Measurements from ENCODE around the gene ITPKC. TPM values are rescaled to one million over a fixed set of nuclear protein-coding genes. Genes with fewer than 3 reads are reported as not detected.

The ITPKC gene
- total and polyA plus RNA-seq, 2 experiments from 2014 or later: 5.3 to 12.6 TPM

GRCh38 chr19:40723661-40724254 is 6.8 kb downstream of the ITPKC start:
- H3K36me3 ChIP-seq (ENCODE audit: insufficient read depth): 0 out of 2 replicates have a peak, but pooled peaks cover 5% of the 10 kb centered on the region
- H2AFZ ChIP-seq: no peak overlapping the region
- no peak for ATAC-seq
- peaks cover 8% of the 10 kb centered on the region for H3K4me1 ChIP-seq (ENCODE audit: insufficient read depth)
- peaks cover 19% of the 10 kb centered on the region for H3K79me2 ChIP-seq (replicated peaks; ENCODE audit: insufficient read depth)
- 0 out of 2 replicates have a peak, but pooled peaks cover 2% of the 10 kb centered on the region for H3F3A ChIP-seq (replicated peaks; ENCODE audit: low read depth)
- Mint-ChIP-seq H3K36me3 (ENCODE audit: low read depth) (peaks cover 39% of the 10 kb centered on the region), H3K9me3 (no peaks in the 10 kb centered on the region), H3K27me3 (ENCODE audit: insufficient read depth, low read depth, poor library complexity) (peaks cover 4% of the 10 kb centered on the region), H3K27ac (no peak overlapping the region), H3K4me1 (peaks cover 8% of the 10 kb centered on the region), H3K4me3 (no peak overlapping the region)
- no peak overlapping the region for H3K4me3 ChIP-seq
- no peaks in the 10 kb centered on the region for H3K27me3 ChIP-seq (ENCODE audit: insufficient read depth)
- H3K4me2 ChIP-seq: no peak overlapping the region
- no peak overlapping the region for H3K27ac ChIP-seq (ENCODE audit: low read depth)
- DNase-seq (ENCODE audit: low spot score): no peak
- H3K9me2 ChIP-seq (ENCODE audit: insufficient read depth): no peaks in the 10 kb centered on the region
- no peak for TF ChIP-seq CREB1 (CRISPR knock-in tag; IDR thresholded peaks at IDR 0.05; ENCODE audit: low read depth)
- no peak for TF ChIP-seq STAT1 (IDR thresholded peaks at IDR 0.05; ENCODE audit: unreplicated experiment)
- no peak for TF ChIP-seq POLR2AphosphoS5 (IDR thresholded peaks at IDR 0.05; ENCODE audit: low read depth)
- no peak for TF ChIP-seq EZH2 (IDR thresholded peaks at IDR 0.05; ENCODE audit: low read depth, unreplicated experiment)
- TF ChIP-seq, protein P1, sequence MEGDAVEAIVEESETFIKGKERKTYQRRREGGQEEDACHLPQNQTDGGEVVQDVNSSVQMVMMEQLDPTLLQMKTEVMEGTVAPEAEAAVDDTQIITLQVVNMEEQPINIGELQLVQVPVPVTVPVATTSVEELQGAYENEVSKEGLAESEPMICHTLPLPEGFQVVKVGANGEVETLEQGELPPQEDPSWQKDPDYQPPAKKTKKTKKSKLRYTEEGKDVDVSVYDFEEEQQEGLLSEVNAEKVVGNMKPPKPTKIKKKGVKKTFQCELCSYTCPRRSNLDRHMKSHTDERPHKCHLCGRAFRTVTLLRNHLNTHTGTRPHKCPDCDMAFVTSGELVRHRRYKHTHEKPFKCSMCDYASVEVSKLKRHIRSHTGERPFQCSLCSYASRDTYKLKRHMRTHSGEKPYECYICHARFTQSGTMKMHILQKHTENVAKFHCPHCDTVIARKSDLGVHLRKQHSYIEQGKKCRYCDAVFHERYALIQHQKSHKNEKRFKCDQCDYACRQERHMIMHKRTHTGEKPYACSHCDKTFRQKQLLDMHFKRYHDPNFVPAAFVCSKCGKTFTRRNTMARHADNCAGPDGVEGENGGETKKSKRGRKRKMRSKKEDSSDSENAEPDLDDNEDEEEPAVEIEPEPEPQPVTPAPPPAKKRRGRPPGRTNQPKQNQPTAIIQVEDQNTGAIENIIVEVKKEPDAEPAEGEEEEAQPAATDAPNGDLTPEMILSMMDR (conservative IDR thresholded peaks at IDR 0.05; ENCODE audit: low read depth in 2 of 2): no peak
- TF ChIP-seq NANOG (IDR thresholded peaks at IDR 0.05; ENCODE audit: borderline replicate concordance): no peak
- TF ChIP-seq, protein P2, sequence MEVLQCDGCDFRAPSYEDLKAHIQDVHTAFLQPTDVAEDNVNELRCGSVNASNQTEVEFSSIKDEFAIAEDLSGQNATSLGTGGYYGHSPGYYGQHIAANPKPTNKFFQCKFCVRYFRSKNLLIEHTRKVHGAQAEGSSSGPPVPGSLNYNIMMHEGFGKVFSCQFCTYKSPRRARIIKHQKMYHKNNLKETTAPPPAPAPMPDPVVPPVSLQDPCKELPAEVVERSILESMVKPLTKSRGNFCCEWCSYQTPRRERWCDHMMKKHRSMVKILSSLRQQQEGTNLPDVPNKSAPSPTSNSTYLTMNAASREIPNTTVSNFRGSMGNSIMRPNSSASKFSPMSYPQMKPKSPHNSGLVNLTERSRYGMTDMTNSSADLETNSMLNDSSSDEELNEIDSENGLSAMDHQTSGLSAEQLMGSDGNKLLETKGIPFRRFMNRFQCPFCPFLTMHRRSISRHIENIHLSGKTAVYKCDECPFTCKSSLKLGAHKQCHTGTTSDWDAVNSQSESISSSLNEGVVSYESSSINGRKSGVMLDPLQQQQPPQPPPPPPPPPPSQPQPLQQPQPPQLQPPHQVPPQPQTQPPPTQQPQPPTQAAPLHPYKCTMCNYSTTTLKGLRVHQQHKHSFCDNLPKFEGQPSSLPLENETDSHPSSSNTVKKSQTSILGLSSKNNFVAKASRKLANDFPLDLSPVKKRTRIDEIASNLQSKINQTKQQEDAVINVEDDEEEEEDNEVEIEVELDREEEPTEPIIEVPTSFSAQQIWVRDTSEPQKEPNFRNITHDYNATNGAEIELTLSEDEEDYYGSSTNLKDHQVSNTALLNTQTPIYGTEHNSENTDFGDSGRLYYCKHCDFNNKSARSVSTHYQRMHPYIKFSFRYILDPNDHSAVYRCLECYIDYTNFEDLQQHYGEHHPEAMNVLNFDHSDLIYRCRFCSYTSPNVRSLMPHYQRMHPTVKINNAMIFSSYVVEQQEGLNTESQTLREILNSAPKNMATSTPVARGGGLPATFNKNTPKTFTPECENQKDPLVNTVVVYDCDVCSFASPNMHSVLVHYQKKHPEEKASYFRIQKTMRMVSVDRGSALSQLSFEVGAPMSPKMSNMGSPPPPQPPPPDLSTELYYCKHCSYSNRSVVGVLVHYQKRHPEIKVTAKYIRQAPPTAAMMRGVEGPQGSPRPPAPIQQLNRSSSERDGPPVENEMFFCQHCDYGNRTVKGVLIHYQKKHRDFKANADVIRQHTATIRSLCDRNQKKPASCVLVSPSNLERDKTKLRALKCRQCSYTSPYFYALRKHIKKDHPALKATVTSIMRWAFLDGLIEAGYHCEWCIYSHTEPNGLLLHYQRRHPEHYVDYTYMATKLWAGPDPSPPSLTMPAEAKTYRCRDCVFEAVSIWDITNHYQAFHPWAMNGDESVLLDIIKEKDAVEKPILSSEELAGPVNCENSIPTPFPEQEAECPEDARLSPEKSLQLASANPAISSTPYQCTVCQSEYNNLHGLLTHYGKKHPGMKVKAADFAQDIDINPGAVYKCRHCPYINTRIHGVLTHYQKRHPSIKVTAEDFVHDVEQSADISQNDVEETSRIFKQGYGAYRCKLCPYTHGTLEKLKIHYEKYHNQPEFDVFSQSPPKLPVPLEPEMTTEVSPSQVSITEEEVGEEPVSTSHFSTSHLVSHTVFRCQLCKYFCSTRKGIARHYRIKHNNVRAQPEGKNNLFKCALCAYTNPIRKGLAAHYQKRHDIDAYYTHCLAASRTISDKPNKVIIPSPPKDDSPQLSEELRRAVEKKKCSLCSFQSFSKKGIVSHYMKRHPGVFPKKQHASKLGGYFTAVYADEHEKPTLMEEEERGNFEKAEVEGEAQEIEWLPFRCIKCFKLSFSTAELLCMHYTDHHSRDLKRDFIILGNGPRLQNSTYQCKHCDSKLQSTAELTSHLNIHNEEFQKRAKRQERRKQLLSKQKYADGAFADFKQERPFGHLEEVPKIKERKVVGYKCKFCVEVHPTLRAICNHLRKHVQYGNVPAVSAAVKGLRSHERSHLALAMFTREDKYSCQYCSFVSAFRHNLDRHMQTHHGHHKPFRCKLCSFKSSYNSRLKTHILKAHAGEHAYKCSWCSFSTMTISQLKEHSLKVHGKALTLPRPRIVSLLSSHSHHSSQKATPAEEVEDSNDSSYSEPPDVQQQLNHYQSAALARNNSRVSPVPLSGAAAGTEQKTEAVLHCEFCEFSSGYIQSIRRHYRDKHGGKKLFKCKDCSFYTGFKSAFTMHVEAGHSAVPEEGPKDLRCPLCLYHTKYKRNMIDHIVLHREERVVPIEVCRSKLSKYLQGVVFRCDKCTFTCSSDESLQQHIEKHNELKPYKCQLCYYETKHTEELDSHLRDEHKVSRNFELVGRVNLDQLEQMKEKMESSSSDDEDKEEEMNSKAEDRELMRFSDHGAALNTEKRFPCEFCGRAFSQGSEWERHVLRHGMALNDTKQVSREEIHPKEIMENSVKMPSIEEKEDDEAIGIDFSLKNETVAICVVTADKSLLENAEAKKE (CRISPR knock-in tag; IDR thresholded peaks at IDR 0.05): no peak
- peaks cover 6% of the 10 kb centered on the region; the same call in 1 of the 2 replicates for H4K20me1 ChIP-seq (replicated peaks; ENCODE audit: insufficient read depth)

Measured in GM23338 (cell line).